Measurements from ENCODE around the gene WDR5.

The WDR5 gene

GRCh38 chr9:134189470-134190231 is 53.8 kb downstream of the WDR5 start:
- no peak for DNase-seq

DNA sequence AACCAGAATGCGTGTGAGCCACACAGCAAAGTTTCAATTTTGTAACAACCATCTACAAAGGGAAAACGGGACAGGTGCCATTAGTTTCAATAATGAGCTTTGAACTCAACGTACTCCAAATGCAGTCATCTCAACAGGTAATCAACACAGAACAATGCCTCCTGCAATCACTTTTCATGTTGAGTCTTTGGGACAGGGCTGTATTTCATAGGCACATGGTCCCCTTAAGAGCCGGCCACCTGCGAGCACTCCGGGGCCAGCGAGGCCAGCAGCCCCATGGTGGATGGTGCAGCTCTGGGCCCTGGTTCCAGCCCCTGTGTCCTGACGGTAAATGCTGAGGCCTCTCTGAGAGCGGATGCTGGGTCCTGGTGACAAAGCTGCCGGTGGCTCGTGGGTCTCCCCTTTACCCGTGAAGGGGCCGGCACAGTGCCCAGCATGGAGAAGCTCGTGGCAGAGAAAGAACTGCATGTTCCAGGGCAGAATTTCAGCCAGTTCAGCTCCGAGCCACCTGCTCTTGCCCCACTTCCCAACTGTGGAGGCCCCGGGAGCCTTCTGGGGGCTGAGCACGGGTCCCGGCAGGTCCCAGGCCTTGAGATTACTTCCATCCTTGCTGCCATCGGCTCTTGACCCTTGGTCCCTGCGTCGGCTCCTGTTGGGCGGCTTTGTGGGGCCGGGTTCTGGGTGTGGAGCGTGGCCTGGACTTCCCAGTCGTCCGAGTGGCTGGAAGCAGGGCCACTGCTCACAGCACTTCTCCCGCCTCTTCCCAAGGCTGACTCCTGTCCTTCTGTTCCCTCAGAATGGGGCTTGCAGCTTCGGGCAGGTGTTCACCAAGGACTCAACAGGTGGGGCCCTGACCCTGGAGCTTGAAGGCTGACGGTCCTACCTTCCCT is 54.6 kb downstream of the WDR5 start:
- DNase-seq, result no peak

GRCh38 chr9:134191455-134192209 is 55.8 kb downstream of the WDR5 start:
- no peak for DNase-seq

- no peak for DNase-seq
These were observed 56.5 kb downstream of the WDR5 start for GRCh38 chr9:134192311-134192950.

DNA sequence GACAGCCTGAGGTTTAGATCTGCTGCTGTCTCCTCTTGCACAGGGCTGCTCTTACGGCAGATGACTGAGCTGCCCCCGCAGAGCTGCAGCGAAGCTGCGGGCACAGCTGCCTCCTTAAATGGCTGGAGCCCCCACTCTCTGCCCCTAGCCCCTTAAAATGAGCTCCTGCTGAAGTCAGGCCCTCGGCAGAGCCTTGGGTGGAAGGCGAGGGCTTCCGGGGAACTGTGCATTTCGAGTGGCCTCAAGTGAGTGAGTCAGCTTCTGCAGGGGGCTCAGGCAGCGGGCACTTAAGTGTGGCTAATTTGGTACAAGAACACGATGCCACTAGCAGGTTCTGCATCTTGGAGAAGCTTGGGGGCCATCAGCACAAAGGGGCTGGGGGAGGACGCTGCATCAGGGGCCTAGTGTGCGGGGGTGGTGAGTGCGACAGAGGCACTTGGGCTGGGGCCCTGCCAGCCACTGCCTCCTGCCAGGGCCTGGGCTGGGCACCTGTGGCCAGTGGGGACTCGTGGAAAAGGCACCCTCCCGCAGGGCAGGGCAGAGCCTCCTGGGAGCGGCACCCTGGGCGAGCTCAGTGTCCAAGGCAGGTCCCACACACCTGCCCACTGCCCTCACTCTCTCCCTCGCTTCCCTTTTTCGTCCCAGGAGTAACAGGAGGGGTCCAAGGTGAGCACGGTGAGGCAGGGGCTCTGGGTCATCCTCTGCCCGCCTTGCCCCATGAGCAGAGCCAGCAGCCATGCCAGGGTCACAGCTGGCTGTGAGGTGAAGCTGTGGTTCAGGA is 57.3 kb downstream of the WDR5 start:
- DNase-seq, result no peak

GRCh38 chr9:134193912-134194535 is 58.1 kb downstream of the WDR5 start:
- DNase-seq, result no peak

DNA sequence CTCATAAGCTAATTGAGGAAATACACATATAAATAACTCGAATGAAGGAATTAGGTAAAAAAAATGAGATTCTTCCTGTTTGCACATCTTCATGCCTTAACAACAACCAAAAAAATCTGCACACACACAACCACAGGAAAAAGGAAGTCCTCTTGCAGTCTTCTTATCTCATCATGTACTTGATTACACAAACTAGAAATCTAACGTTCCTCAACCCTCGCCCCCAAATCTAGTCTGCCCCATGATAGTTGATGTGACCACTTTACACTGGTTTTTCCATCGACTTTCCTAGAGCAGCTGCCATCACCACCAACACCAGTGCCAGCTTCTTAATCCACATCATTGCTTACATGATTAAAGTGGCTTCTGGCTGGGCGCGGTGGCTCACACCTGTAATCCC is 59.7 kb downstream of the WDR5 start:
- DNase-seq, result no peak

GRCh38 chr9:134196911-134197310 is 61.0 kb downstream of the WDR5 start:
- no peak for DNase-seq

DNA sequence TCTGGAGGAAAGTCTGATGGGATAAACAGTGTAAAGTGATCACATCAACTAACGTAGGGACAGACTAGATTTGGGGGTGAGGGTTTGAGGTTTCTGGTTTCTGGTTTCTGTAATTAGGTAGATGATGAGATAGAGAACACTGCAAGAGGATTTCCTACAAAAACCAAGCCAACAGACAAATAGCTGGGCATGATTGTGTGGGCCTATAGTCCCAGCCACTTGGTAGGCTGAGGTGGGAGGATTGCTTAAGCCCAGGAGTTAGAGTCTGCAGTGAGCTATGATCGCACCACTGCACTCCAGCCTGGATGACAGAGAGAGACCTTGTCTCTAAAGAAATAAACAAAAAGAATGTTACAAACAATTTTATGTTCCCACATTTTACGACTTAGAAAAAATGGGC is 62.9 kb downstream of the WDR5 start:
- no peak for DNase-seq

DNA sequence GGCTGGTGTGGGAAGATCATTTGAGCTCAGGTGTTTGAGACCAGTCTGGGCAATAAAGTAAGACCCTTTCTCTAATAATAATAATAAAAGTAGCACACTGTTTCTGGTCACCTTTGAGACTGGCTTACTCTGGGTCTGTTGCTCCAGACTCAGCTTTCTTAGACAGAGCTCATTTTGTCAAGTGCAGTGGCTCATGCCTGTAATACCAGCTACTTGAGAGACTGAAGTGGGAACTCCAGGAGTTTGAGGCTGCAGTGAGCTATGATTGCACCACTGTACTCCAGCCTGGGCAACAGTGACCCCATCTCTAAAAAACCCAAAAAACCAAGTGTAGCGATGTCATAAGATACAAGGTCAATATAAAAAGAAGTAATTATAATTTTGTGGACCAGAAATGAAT is 64.8 kb downstream of the WDR5 start:
- DNase-seq, result no peak

DNA sequence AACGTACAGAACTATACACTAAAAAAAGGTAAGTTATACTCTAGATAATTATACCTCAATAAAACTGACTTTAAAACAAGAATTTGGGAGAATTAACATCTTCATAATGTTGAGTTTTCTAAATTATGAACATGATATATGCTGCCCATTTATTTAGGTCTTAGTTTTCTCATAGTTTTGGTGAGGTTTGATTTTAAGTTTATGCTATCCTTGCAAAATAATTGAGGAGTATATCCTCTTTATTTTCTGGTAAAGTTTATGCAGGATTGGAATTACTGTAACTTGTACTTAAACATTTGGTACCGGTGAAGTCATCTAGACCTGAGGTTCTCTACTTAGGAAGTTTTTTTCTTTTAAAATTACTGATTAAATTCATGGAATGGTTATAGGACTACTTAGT is 67.3 kb downstream of the WDR5 start:
- no peak for DNase-seq

GRCh38 chr9:134204041-134204440 is 68.2 kb downstream of the WDR5 start:
- no peak for DNase-seq

DNA sequence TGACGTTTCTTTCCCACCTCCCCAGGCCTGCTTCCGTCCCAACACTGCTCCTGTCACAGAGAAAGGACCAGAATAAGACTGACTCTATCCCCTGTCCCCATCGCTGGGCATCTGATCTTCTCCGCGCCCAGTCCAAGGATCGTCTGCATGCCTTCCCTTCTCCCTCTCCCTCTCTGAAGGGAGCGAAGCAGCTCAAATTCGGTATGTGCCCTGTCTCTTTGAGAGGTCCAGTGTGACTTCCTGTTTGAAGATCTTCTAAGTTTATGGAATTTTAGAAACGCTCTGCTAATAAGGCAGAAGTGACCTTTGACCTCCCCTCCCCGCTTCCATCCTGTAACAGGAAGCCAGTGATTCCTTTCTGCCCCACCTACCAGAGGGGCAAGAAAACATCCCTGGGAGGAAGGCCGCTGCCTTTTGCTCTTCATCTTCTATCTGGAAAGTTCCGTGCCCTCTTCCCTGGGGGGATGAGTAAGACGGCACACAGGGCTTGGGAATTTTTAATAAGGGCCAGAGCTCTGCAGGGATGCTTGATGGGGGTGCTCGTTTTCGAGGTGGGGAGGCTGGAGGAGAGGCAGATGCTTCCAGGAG is 69.2 kb downstream of the WDR5 start:
- DNase-seq, result no peak

GRCh38 chr9:134205672-134206310 is 69.9 kb downstream of the WDR5 start:
- no peak for DNase-seq

DNA sequence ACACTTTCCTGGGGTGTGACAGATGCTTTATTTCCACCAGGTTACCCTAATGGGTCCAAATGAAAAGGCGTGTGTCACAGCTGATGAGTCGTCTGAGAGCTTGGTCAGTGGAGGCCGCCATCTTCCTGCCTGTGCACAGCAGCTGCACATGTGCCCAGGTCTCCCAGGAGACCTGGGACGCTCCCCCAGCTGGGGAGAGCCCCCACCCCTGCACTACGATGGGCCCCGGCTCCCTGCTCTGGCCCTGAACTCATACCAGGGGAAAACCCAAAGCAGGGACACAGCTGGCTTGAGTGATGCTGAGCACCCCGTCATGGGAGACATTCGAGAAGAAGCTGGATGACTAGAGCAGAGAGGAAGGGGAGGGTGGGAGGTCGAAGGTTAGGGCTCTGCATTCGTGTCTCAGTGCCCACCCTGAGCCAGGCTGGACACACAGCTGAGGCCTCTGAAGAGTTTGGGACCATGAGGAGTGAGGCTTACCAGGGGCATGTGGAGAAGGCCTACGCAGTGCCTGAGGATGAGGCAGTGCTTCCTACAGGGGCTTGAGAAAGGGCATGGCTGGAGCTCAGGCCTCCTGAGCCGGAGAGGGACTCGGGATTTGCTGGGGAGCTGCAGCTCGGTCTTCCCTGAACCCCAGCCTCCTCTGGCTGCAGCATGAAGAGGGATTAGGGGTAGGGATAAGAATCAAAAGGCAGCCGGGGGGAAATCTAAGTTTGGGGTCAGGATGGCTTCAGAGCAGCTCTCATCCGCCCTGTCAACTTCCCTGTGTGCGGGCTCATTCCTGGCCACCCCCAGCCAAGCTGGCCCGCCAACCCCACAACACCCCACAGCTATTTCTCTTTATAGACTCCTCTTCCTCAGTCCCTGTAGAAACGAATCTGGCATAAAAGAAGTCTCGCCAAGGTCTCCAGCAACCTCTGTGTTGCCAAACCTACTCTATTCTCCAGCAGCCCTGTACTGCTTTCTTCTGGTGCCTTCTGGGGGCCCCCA is 70.7 kb downstream of the WDR5 start:
- no peak for DNase-seq

- no peak for DNase-seq
These were observed 72.5 kb downstream of the WDR5 start for GRCh38 chr9:134208310-134208841.

DNA sequence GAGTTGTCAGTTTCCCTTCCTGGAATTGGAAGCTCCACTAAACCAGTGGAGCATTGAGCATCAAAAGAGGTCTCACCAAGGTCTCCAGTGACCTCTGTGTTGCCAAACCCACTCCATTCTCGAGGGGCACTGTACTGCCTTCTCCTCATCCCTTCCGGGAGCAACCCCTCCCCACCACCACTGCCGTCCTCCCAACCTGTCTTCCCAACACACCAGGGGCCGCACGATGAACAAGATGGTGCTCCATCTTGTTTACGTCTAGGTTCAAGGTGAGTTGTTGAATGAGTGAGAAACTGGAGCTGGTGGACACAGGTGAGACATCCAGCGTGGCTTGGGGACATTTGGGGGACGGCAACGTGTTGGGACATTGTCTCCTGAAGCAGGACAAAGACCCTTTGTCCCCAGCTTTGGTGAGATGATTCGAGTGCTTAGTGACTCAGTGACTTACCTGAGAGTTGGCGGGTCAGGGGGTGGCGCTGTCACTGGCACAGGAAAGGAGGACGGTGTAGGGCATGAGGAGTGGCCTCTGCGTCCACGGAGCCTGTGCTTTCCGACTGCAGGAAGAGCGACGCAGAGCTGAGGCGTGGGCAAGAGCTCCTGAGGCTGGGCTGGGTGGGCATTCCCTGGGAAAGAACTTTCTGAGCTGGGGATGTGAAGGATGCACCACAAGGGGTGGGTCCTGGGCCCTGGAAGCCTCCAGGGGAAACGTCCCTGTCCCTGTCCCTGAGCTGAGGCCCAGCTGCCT is 73.3 kb downstream of the WDR5 start:
- DNase-seq, result no peak

Data from activated CD4-positive, CD25-positive, alpha-beta regulatory T cell (primary cell).